Adrenal gland (tissue), 5 donors: ENCODE results near the gene ITGA2.

Experiments used
- CTCF ChIP-seq, 6 experiments: fragments of 450-650 bp in 4 of 6; fragments of 200-600 bp in 2 of 6; sonication (generic) in 1 of 6; IDR thresholded peaks; 1 replicate in 5 of 6; 2 replicates in 1 of 6; pipeline versions ENCODE4 v1.5.1 to v1.8.0; 2016 to 2021; ENCODE audit warnings: antibody characterized with exemption in 6 of 6, mild to moderate bottlenecking in 2 of 6, moderate library complexity in 1 of 6
- POLR2A ChIP-seq, 2 donors: fragments of 450-650 bp; IDR thresholded peaks; one replicate each; pipeline ENCODE4 v1.6.1; 2017; ENCODE audit warnings: antibody characterized with exemption in 2 of 2, mild to moderate bottlenecking in 2 of 2, moderate library complexity in 1 of 2
- donor health status: DM: no; HTN: no; CAD: no.

GRCh38 chr5:53068291-53068836, 79.2 kb downstream of the ITGA2 start:
- TF ChIP-seq CTCF (IDR thresholded peaks at IDR 0.05) (no peak), POLR2A (IDR thresholded peaks at IDR 0.05) (no peak)
